ENCODE measurements around the gene QRFPR.
"Not testable (repeated sequence)": the region's sequence is repeated elsewhere in the genome, so short reads cannot be mapped to it uniquely, and the experiment has no call there.

QRFPR gene

GRCh38 chr4:121338518-121338917 lies 42.3 kb downstream of the QRFPR start:
- DNase-seq: no peak

DNA sequence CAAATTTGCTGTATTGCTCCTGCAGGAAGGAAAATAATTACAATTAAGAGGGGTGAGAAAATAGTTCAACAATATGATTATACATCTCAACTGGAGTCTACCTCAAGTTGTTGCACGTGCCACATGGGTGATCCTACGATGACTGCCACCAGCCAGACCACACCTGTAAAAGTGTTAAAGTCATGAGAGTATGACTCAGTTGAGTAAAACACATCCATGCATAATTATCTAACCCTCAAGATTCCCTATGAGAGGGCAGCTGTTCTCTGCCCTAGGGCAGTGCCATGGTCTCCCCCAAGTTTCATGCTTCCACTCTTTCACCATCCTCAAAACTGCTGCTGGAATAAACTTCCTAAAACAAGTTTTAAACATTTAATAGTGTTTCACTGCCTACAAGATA lies 44.1 kb downstream of the QRFPR start:
- DNase-seq: no peak

- DNase-seq: no peak
Measured at GRCh38 chr4:121330180-121330665, 50.6 kb downstream of the QRFPR start.

DNA sequence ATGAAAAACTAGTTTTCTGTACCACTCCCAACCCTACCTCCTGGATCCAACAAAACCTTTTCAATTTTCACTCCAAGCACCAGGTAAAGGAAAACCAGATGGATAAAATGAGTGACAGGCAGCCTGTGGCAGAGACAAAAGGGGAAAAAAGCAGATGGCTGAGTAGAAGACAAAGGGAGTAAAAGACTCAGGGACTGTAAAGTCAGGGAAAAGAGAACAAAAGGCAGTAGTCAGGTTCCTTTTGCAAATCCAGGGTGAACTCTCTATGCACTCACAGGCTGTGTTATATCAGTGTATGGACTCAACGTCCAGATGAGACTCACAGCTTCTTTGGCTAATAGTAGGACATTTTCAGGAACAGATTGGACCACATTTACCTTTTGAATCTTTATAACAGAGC lies 54.2 kb downstream of the QRFPR start:
- DNase-seq: no peak

- DNase-seq: no peak
Measured at GRCh38 chr4:121324331-121324730, 56.5 kb downstream of the QRFPR start.

GRCh38 chr4:121321466-121321865 lies 59.4 kb downstream of the QRFPR start:
- no peak for DNase-seq

GRCh38 chr4:121316091-121316490 lies 64.7 kb downstream of the QRFPR start:
- DNase-seq: no peak

DNA sequence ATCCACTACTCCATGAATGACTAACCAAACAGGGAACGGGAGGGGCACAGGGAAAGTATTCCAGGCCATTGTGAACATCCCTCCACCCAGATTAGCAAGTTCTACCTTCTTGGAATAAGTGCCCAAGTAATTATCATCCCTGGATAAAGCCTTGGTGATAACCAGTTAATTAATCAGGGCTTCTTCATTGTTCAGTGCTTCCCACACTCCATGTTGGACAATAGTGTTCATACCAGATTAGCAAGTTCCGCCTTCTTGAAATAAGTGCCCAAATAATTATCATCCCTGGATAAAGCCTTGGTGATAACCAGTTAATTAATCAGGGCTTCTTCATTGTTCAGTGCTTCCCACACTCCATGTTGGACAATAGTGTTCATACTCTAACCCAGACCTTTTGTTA lies 67.4 kb downstream of the QRFPR start:
- DNase-seq: not testable (repeated sequence)

DNA sequence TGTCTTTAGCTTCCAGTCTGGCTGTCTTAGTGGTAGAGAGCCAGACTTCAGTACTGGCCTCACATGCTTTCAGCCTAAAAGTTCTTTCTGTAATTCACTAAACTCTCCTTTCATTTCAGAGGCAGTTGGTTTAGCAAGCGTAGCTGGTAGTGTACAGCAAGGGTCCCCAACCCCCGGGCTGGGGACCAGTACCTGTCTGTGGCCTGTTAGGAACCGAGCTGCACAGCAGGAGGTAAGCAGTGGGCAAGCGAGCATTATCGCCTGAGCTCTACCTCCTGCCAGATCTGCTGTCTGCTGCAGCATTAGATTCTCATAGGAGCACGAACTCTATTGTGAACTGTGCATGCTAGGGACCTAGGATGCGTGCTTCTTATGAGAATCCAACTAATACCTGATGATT lies 72.0 kb downstream of the QRFPR start:
- no peak for DNase-seq

DNA sequence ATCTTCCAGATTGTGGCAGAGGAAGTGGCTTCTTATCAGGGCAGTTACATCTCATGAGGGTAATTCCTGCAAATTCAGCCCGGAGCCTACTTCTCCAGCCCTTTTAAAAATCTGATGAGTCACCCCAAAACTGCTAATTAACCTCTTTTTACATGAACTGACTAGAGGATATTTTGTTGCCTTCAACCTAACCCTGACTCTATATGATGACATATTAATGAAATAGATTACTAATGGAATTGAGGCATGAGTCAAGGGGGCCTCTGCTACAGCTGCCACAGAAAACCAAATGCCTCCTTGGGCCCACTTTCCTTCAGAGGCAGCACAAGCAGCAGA lies 72.5 kb downstream of the QRFPR start:
- DNase-seq: no peak

DNA sequence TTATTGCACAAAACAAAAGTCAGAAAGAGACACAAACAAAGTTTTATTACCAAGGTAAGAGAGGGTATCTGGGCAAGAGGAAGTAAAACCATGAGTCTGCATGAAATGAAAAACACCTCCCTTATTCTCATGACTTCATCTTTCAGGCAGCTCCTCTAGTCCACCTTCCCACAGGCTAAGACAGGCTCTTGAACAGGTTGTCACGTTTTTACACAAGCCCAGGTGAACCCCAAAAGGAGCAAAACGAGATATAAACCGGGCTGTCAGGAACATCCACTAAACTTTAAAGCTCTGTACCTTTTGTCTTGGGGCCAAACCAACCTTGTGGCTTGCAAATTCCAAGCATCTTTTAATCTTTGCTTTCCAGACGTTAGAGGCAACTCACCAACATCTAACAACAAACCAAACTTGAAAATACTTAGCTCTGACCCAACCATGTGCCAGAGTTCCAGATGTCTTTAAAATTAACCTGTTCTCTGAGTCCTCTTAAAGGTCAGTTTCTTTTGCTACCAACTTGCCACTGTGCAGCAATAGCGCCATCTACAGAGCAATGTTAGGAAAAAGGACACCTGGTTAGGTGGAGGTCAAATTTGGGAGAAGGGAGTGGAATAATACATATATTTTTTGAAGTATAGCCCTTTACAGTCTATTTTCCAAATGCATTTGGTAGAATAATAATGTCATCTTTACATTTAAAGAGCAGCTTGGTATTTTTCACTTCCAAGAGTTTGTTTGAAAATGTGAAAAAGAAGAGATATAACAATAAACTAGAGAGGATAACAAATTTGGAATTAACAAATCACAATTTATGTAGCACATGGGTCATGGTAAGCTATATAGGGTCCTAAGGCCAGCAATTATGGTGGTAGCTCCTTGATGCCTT lies 73.1 kb downstream of the QRFPR start:
- no peak for DNase-seq

DNA sequence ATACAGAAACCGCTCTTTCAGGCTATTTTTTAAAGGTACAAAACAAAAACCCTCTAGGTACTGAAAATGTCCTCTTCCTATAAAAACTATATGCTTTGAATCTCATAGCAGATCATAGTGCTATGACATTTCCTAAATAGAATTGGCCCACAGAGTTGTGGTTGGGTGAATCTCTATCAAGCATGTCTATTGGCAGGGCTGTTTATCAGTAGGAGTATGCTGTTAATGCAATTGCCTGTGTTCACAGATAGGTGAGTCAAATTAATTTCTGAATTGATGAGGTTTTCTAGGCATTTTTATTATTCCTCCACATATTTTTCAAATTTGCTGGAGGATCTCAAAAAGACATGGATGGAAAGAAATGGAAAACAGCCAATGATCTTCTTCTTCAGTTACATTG lies 73.9 kb downstream of the QRFPR start:
- no peak for DNase-seq

- DNase-seq: no peak
Measured at GRCh38 chr4:121304893-121305292, 75.9 kb downstream of the QRFPR start.

GRCh38 chr4:121299367-121299766 lies 81.5 kb downstream of the QRFPR start:
- no peak for DNase-seq

GRCh38 chr4:121283319-121283718 lies 97.5 kb downstream of the QRFPR start:
- no peak for DNase-seq

DNA sequence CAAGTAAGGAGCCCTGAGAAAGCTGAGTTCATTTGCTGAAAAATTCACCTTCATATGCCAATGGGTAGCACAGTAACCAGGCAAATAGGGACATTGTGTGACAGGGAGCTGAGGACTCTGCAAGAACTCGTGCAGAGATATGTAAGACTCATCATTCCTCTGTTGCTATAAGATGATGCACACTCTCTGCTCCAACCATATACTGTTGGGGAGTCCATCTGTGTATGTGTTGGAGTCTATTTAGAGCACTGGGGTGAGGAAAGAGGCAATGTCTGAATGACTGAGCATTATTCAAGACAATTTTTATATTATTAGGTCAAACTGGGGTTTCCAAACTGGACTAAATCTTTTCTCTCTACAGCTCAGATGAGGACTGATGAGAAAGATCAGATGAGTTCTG lies 100.4 kb downstream of the QRFPR start:
- DNase-seq: no peak

DNA sequence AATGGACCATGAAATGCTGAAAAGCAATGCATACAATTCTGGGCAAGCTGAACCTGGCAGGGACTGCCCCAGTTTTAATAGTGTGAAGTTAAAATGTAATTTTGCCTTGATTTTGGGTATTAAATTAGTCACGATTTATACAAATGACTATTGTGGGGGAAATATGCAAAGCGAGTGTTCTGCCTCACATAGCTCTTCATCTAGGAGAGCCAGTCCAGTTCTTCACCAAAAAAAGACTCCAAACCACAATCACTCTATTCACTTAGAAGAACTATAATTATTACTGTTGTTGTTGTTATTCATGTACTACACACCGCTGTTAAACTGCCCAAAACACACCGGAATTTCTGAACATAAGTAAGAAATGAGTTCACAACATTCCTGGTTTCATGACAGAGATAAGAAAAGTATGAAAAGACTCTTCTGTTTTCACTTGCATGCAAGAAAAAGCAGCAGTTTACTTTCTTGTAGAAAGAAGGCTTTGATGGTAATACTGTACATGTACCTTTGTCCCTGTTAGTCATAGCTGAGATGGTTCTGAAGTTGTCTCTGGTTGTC lies 101.9 kb downstream of the QRFPR start:
- DNase-seq: no peak

All from NCI-H2171 (cell line).